Body of pancreas (tissue), 4 donors: ENCODE results near the gene NOM1. TPM values are rescaled to one million over a fixed set of nuclear protein-coding genes. Genes with fewer than 3 reads are reported as not detected.

Experiments
- ATAC-seq: fragments of 150-250 bp; one replicate; pipeline ENCODE4 v1.9.1; 2016
- DNase-seq, 4 donors: peaks; one replicate each; pipeline ENCODE4 v3.0.0-alpha.2; 2019
- H3K27ac ChIP-seq, 4 donors: fragments of 200-600 bp; sonication (generic); 1 replicate in 3 of 4; 2 replicates in 1 of 4; pipeline versions ENCODE4 v1.5.1 to v1.6.1; 2016 to 2019; ENCODE audit warnings: mild to moderate bottlenecking in 1 of 4, mixed read lengths in 1 of 4, moderate library complexity in 1 of 4
- H3K27me3 ChIP-seq, 2 donors: fragments of 200-600 bp; sonication (generic); one replicate each; pipeline ENCODE4 v1.6.0; 2016; ENCODE audit warnings: mild to moderate bottlenecking in 1 of 2
- H3K36me3 ChIP-seq, 2 donors: fragments of 200-600 bp; sonication (generic); replicated peaks in 1 of 2; 2 replicates each; pipeline ENCODE4 v1.5.1; 2016; ENCODE audit warnings: low read depth in 2 of 2; ENCODE audit not compliant: insufficient read depth in 1 of 2
- H3K4me1 ChIP-seq: fragments of 200-600 bp; sonication (generic); one replicate; pipeline ENCODE4 v1.6.0; 2016
- H3K4me3 ChIP-seq, 2 donors: fragments of 200-600 bp; sonication (generic); 1 replicate in 1 of 2; 2 replicates in 1 of 2; pipeline ENCODE4 v1.5.1; 2016 to 2019
- H3K9me3 ChIP-seq, 3 donors: fragments of 200-600 bp; sonication (generic); 1 replicate in 2 of 3; 2 replicates in 1 of 3; pipeline ENCODE4 v1.5.1; 2016
- POLR2A ChIP-seq, 3 donors: fragments of 450-650 bp; IDR thresholded peaks; one replicate each; pipeline ENCODE4 v1.6.1; 2016; ENCODE audit warnings: antibody characterized with exemption in 3 of 3, mild to moderate bottlenecking in 2 of 3
- whole genome bisulfite sequencing, 2 donors: methylation state at CpG; one replicate each; pipeline ENCODE4 v1.1.5; 2017; 5-methylcytosine and 5-hydroxymethylcytosine counted together
- intact Hi-C: fragments of 100-400 bp; cut with DNase I; formaldehyde crosslinking; loops from one replicate; pipeline ENCODE4 v1.15.1; 2023
- total RNA-seq, 2 donors: library from RNA; depleted of rRNA; stranded (reverse); fragments of >200 nt; gene quantifications; one replicate each; pipeline ENCODE4 v1.1.0, GENCODE V29; 2016
- TF ChIP-seq, protein P1 (sequence below), 7 experiments: fragments of 450-650 bp in 4 of 7; fragments of 200-600 bp in 3 of 7; sonication (generic) in 3 of 7; IDR thresholded peaks; one replicate each; pipeline ENCODE4 v1.5.1; 2016 to 2019; ENCODE audit warnings: antibody characterized with exemption in 7 of 7

Gene NOM1
- total RNA-seq, 2 donors from 2014 or later = 23.1 to 28.0 TPM

DNA sequence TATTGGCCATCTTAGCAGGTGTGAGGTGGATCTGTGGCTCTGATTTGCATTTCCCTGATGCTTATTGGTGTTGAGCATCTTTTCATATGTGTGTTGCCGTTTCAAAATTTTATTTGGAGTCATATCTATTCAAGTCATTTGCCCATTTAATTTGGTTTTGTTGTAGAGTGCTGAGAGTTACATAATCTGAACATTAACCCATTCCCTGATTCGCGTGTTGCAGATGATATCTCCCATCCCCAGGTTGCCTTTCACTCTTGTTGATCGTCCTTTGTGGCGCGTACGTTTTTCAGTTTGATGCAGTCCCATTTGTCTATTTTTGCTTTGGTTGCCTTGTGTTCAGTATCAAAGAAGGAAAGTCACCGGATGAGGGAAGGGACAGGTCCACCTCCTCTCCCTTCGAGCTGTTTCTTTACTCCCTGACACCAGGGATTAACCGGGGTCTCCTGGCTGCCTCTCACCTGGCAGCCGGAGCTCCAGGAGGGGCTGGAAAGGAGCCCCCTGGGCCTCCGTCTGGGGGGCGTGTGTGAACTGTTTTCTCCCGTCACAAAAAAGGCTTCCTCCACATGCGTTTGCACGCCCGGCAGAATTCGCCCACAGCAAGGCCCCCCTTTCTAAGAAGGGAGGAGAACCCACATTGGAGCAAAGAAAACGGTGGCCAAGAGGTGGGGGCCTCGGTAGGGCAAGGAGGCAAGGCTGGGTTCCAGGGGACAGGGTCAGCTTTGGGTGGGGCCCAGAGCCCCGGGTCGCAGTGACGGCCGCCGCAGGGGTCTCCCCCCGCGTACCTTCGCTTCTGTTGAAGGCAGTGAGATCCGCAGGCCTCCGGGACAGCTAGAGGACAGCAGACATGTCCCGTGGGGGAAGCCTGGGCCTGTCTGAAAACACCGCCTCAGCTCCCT, 52.7 kb downstream of the NOM1 start:
- intact Hi-C loops = loop anchor here (10.0 kb wide), 1 partner anchor 133 kb away; the partner anchor contains the start of gene UBE3C
- no peak for DNase-seq
- H3K9me3 ChIP-seq = no peaks in the 10 kb centered on the region
- peaks cover 26% of the 10 kb centered on the region for H3K4me1 ChIP-seq
- TF ChIP-seq POLR2A (IDR thresholded peaks at IDR 0.05) = no peak
- TF ChIP-seq, protein P1, sequence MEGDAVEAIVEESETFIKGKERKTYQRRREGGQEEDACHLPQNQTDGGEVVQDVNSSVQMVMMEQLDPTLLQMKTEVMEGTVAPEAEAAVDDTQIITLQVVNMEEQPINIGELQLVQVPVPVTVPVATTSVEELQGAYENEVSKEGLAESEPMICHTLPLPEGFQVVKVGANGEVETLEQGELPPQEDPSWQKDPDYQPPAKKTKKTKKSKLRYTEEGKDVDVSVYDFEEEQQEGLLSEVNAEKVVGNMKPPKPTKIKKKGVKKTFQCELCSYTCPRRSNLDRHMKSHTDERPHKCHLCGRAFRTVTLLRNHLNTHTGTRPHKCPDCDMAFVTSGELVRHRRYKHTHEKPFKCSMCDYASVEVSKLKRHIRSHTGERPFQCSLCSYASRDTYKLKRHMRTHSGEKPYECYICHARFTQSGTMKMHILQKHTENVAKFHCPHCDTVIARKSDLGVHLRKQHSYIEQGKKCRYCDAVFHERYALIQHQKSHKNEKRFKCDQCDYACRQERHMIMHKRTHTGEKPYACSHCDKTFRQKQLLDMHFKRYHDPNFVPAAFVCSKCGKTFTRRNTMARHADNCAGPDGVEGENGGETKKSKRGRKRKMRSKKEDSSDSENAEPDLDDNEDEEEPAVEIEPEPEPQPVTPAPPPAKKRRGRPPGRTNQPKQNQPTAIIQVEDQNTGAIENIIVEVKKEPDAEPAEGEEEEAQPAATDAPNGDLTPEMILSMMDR (IDR thresholded peaks at IDR 0.05) = no peak
- H3K4me3 ChIP-seq = no peak overlapping the region
- no peak for ATAC-seq
- WGBS, 2 donors = 52 to 64% methylated on average over 20 to 31 of the region's 32 CpGs
- no peaks in the 10 kb centered on the region for H3K27me3 ChIP-seq
- peak overlapping the region in 3 of 4 donors; percentile 72 to 94 (median 83) for H3K27ac ChIP-seq
- H3K36me3 ChIP-seq = no peaks in the 10 kb centered on the region

DNA sequence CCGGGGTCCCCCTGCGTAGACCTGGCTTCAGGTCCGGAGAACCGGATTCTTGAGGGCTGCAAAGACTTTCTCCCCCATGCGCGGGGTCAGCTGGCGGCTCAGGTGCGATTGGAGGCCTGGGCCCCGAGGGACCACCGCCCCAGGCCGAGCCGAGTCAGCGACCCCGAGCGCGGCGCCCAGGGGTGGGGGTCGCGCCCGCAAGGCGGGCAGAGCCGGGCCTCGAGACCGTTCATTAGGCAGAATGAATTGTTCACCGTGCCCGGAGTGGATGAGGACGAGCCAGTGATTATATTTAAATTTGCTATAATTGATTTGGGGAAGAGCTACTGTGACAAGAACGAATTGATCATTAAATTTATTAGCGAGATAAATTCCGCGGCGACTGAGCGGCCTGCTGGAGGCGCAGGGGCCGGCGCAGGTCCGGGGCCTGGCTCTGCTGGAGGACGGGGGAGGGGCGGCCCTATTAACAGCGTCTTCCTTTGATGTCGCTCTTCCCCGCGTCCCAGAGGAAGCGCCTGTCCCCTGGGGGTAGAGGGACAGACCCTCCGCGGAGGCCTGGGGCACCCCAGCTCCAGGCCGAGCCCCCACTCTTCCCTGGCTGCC, 53.4 kb downstream of the NOM1 start:
- no peak for ATAC-seq
- Histone ChIP-seq H3K27me3 (no peaks in the 10 kb centered on the region), H3K4me1 (peaks cover 28% of the 10 kb centered on the region), H3K4me3 (no peak overlapping the region), H3K9me3 (no peaks in the 10 kb centered on the region), H3K36me3 (no peaks in the 10 kb centered on the region), H3K27ac (peak overlapping the region in 3 of 4 donors; percentile 72 to 94 (median 83))
- intact Hi-C loops = loop anchor here (10.0 kb wide), 1 partner anchor 132 kb away; the partner anchor contains the start of gene UBE3C
- DNase-seq = peak in 2 of 4 donors; percentile 31 to 40
- TF ChIP-seq, protein P1 (IDR thresholded peaks at IDR 0.05) = no peak
- TF ChIP-seq POLR2A (IDR thresholded peaks at IDR 0.05) = no peak
- WGBS, 2 donors = 45 to 51% methylated on average over 14 to 47 of the region's 47 CpGs

DNA sequence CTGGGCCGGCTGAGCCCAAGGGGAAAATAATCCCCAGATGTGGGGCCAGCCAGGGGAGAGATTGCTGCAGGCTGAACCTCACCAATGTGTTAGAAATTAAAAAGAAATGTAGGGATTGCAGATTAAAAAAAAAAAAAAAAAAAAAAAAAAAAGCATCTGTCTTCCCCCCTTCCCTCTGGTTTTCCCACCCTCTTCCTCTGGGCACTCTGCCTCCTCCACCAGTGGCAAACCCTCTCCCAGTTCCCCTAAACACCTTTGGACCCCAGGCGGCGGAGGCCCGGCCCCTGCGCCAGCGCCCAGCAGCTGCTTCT, 53.9 kb downstream of the NOM1 start:
- 57 to 60% methylated on average over 5 to 6 of the region's 6 CpGs for whole genome bisulfite sequencing, 2 donors
- no peaks in the 10 kb centered on the region for H3K27me3 ChIP-seq
- intact Hi-C loops = loop anchor here (10.0 kb wide), 1 partner anchor 131 kb away; the partner anchor contains the start of gene UBE3C
- H3K36me3 ChIP-seq = no peaks in the 10 kb centered on the region
- H3K4me3 ChIP-seq = no peak overlapping the region
- H3K9me3 ChIP-seq = no peaks in the 10 kb centered on the region
- H3K4me1 ChIP-seq = peaks cover 33% of the 10 kb centered on the region
- ATAC-seq (no peak), DNase-seq (no peak)
- peak overlapping the region in 3 of 4 donors; percentile 72 to 94 (median 83) for H3K27ac ChIP-seq
- no peak for TF ChIP-seq POLR2A (IDR thresholded peaks at IDR 0.05)
- TF ChIP-seq, protein P1 (IDR thresholded peaks at IDR 0.05) = no peak

DNA sequence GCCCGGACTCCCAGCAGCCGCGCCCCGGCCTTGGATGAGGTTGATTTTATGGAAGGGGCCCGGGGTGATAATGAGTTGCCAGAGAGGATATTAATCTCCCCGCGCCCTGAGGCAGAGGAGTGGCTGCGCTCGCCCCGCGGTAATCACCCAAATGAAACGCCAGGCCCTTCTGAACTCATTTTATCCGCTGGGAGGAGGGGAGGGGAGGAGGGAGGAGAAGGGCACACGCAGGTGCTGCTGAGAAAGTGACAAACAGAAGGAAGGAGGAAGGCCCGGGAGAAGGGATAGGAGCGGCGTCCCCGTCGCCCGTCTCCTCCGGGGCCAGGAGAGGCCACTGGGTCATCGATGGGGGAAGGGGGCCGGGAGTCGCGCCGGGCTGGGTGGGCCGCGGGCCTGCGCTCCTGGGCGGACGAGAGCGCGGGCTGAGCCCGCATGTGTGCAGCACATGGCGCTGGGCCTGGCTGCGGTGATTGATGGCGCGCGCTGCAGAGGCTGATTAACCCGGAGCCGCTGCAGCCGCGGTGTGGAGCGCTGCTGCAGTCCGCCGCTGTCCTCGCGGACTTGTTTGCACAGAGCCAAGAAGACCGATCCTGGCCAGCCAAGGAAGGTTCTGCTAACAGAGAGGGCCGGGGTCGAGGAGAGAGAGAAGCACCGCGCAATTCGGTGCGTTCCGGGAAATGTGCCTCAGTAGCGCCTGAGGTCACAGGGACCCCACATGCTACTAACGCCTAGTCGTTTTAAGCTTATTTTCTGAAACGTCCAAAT, 54.4 kb downstream of the NOM1 start:
- H3K9me3 ChIP-seq = no peaks in the 10 kb centered on the region
- peak overlapping the region in 3 of 4 donors; percentile 72 to 94 (median 83) for H3K27ac ChIP-seq
- no peaks in the 10 kb centered on the region for H3K36me3 ChIP-seq
- DNase-seq (peak in 3 of 4 donors; percentile 34 to 53 (median 37)), ATAC-seq (no peak)
- H3K4me1 ChIP-seq = peaks cover 35% of the 10 kb centered on the region
- intact Hi-C loops = loop anchor here (10.0 kb wide), 1 partner anchor 131 kb away; the partner anchor contains the start of gene UBE3C
- 50 to 68% methylated on average over 37 to 60 of the region's 60 CpGs for WGBS, 2 donors
- TF ChIP-seq, protein P1 (IDR thresholded peaks at IDR 0.05) = no peak
- TF ChIP-seq POLR2A (IDR thresholded peaks at IDR 0.05) = peak in 1 of 3 donors; percentile 9
- H3K4me3 ChIP-seq = no peak overlapping the region
- no peaks in the 10 kb centered on the region for H3K27me3 ChIP-seq
